ENCODE results near the gene ANKRD12.

The ANKRD12 gene

GRCh38 chr18:9133225-9133624, 3.4 kb upstream of the ANKRD12 start:
- H3K4me3 Mint-ChIP-seq, result peak overlapping the region; percentile 26 to 43 (median 38)
- H3K9me3 Mint-ChIP-seq, result no peaks in the 10 kb centered on the region
- H3K4me1 Mint-ChIP-seq, result peaks cover 15% of the 10 kb centered on the region
- no peaks in the 10 kb centered on the region for H3K27me3 Mint-ChIP-seq (ENCODE audit: low read depth)
- peak overlapping the region; percentile 18 to 64 (median 23) for H3K27ac Mint-ChIP-seq
- H3K36me3 Mint-ChIP-seq (ENCODE audit: low read depth), result peaks cover 51% of the 10 kb centered on the region
- no peak for TF ChIP-seq CTCF (IDR thresholded peaks at IDR 0.05; ENCODE audit: unreplicated experiment in 3 of 3)

DNA sequence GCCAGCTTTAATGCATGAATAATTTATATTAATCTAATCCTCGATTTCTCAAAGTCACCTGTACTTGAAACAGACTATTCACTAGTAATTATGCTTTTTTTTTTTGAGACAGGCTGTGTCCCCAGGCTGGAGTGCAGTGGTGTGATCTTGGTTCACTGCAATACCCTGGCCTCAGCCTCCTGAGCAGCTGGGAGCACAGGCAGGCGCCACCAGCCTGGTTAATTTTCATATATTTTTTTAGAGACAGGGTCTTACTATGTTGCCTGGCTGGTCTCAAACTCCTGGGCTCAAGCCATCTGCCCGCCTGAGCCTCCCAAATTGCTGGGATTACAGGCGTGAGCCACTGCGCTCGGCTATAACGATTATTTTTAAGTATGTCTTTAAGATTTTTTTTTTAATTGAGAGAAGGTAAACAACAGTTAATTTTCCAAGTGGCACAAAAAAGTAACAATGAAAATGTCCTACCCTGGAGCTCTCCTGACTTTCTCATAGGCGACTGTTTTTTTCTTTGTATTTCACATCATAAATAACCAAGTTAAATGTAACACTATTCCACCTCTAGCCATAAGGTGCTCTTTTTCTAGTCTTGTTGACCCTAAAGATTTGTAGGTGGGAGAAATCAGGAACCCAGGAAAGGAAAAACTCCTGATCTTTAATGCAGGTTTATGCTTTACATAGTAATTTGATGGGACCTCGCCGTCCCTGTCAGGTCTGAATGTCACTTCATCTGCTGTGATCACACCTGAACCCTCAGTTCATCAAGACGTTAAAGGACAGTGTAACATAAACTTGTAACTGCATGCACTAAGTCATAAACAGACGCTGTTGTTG, 1.3 kb upstream of the ANKRD12 start:
- H3K9me3 Mint-ChIP-seq, result no peaks in the 10 kb centered on the region
- peak overlapping the region; percentile 93 to 99 (median 96) for H3K27ac Mint-ChIP-seq
- TF ChIP-seq CTCF (IDR thresholded peaks at IDR 0.05; ENCODE audit: unreplicated experiment in 3 of 3), result no peak
- H3K4me1 Mint-ChIP-seq, result peaks cover 35% of the 10 kb centered on the region
- peaks cover 32% of the 10 kb centered on the region for H3K36me3 Mint-ChIP-seq (ENCODE audit: low read depth)
- no peaks in the 10 kb centered on the region for H3K27me3 Mint-ChIP-seq (ENCODE audit: low read depth)
- peak overlapping the region; percentile 94 to 99 (median 98) for H3K4me3 Mint-ChIP-seq

GRCh38 chr18:9135912-9136314, 668 bp upstream of the ANKRD12 start:
- Mint-ChIP-seq H3K27me3 (ENCODE audit: low read depth) (no peaks in the 10 kb centered on the region), H3K4me3 (peak overlapping the region; percentile 94 to 99 (median 98)), H3K9me3 (no peaks in the 10 kb centered on the region), H3K4me1 (peaks cover 41% of the 10 kb centered on the region), H3K27ac (peak overlapping the region; percentile 96 to 99 (median 98)), H3K36me3 (ENCODE audit: low read depth) (peaks cover 28% of the 10 kb centered on the region)
- no peak for TF ChIP-seq CTCF (IDR thresholded peaks at IDR 0.05; ENCODE audit: unreplicated experiment in 3 of 3)

GRCh38 chr18:9137168-9138066, 836 bp downstream of the ANKRD12 start:
- Mint-ChIP-seq H3K4me3 (peak overlapping the region; percentile 89 to 99 (median 98)), H3K27me3 (ENCODE audit: low read depth) (no peaks in the 10 kb centered on the region), H3K4me1 (peaks cover 51% of the 10 kb centered on the region), H3K36me3 (ENCODE audit: low read depth) (peaks cover 17% of the 10 kb centered on the region), H3K27ac (peak overlapping the region; percentile 96 to 99 (median 98)), H3K9me3 (no peaks in the 10 kb centered on the region)
- TF ChIP-seq CTCF (IDR thresholded peaks at IDR 0.05; ENCODE audit: unreplicated experiment in 3 of 3), result no peak

GRCh38 chr18:9139400-9140039, 2.9 kb downstream of the ANKRD12 start:
- no peaks in the 10 kb centered on the region for H3K9me3 Mint-ChIP-seq
- no peak for TF ChIP-seq CTCF (IDR thresholded peaks at IDR 0.05; ENCODE audit: unreplicated experiment in 3 of 3)
- H3K4me1 Mint-ChIP-seq, result peaks cover 52% of the 10 kb centered on the region
- H3K36me3 Mint-ChIP-seq (ENCODE audit: low read depth), result peaks cover 2% of the 10 kb centered on the region
- peak overlapping the region; percentile 27 to 68 (median 53) for H3K4me3 Mint-ChIP-seq
- peak overlapping the region; percentile 27 to 63 (median 55) for H3K27ac Mint-ChIP-seq
- H3K27me3 Mint-ChIP-seq (ENCODE audit: low read depth), result no peaks in the 10 kb centered on the region
